ENCODE results near the gene FSD1L.

GRCh38 chr9:105436783-105437182 lies 11.1 kb upstream of the FSD1L start:
- TF ChIP-seq CTCF (IDR thresholded peaks at IDR 0.05), result no peak
- TF ChIP-seq POLR2A (IDR thresholded peaks at IDR 0.05), result no peak
